Loucy (cell line): Measurements from ENCODE around the gene TBC1D24.

Experiments used
- EZH2phosphoT487 ChIP-seq: fragments of 200-600 bp; IDR thresholded peaks from 2 replicates; pipeline ENCODE4 v1.6.1; 2018; ENCODE audit warnings: antibody characterized with exemption, mild to moderate bottlenecking, moderate library complexity, borderline replicate concordance
- TF ChIP-seq, protein P1 (sequence below): fragments of 200-600 bp; sonication (generic); conservative IDR thresholded peaks from 2 replicates; pipeline ENCODE4 v1.5.1; 2014; ENCODE audit warnings: mild to moderate bottlenecking, antibody characterized with exemption, low read length

- TF ChIP-seq, protein P1, sequence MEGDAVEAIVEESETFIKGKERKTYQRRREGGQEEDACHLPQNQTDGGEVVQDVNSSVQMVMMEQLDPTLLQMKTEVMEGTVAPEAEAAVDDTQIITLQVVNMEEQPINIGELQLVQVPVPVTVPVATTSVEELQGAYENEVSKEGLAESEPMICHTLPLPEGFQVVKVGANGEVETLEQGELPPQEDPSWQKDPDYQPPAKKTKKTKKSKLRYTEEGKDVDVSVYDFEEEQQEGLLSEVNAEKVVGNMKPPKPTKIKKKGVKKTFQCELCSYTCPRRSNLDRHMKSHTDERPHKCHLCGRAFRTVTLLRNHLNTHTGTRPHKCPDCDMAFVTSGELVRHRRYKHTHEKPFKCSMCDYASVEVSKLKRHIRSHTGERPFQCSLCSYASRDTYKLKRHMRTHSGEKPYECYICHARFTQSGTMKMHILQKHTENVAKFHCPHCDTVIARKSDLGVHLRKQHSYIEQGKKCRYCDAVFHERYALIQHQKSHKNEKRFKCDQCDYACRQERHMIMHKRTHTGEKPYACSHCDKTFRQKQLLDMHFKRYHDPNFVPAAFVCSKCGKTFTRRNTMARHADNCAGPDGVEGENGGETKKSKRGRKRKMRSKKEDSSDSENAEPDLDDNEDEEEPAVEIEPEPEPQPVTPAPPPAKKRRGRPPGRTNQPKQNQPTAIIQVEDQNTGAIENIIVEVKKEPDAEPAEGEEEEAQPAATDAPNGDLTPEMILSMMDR, result no peak
- no peak for TF ChIP-seq EZH2phosphoT487
Measured at GRCh38 chr16:2500430-2500917, 25.5 kb downstream of the TBC1D24 start.
